Measurements from ENCODE around the gene TWIST2.

TWIST2 gene

DNA sequence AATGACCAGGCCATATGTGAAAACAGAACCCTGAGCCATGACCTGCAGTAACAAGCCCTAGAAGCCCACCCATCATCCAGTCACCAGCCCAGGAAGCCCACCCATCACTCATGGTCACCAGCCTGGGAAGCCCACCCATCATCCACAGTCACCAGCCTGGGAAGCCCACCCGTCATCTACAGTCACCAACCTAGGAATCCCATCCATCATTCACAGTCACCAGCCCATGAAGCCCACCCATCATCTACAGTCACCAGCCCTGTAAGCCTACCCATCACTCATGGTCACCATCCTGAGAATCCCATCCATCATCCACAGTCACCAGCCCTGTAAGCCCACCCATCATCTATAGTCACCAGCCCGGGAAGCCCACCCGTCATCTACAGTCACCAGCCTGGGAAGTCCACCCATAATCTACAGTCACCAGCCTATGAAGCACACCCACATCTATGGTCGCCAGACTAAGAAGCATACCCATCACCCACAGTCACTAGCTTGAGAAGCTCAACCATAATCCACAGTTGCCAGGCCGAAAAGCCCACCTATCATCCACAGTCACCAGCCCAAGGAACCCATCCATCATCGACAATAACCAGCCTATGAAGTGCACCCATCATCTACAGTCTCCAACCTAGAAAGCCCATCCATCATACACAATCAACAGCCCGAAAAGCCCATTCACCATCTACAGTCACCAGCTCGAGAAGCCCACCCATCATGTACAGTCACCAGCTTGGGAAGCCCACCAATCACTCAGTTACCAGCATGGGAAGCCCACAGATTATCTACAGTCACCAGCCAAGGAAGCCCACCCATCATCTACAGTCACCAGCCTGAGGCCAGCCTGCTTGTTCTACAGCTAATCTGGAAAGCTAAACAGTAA is 91.9 kb downstream of the TWIST2 start:
- DNase-seq (ENCODE audit: low spot score) = no peak

DNA sequence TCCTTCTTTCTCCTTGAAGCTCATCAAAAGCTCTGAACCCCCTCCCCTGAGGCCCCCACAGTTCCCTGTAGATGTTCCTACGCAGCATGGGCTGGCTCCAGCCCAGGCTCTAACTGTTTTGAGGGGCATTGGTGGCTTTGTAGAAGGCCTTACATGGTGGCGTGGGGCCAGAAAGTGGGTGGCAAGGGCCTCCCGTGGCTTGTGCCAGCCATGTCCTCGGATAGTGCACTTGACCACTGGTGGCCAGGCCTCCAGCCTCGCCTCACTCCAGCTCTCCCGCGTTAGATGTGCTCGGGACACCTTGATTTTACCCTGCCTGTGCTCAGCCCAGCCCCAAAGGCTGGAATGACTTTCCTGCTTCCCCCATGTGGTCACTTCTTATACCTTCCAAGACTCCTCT is 92.9 kb downstream of the TWIST2 start:
- DNase-seq (ENCODE audit: low spot score) = no peak

GRCh38 chr2:238941262-238941792 is 93.4 kb downstream of the TWIST2 start:
- DNase-seq (ENCODE audit: low spot score) = no peak

GRCh38 chr2:238942080-238942725 is 94.3 kb downstream of the TWIST2 start:
- no peak for DNase-seq (ENCODE audit: low spot score)

GRCh38 chr2:238942726-238943300 is 94.9 kb downstream of the TWIST2 start:
- no peak for DNase-seq (ENCODE audit: low spot score)

GRCh38 chr2:238943338-238944067 is 95.6 kb downstream of the TWIST2 start:
- no peak for DNase-seq (ENCODE audit: low spot score)

- DNase-seq (ENCODE audit: low spot score) = no peak
Measured at GRCh38 chr2:238945433-238946150, 97.7 kb downstream of the TWIST2 start.

- no peak for DNase-seq (ENCODE audit: low spot score)
Measured at GRCh38 chr2:238946318-238947242, 98.7 kb downstream of the TWIST2 start.

- DNase-seq (ENCODE audit: low spot score) = no peak
Measured at GRCh38 chr2:238947243-238947760, 99.4 kb downstream of the TWIST2 start.

GRCh38 chr2:238947920-238948710 is 100.2 kb downstream of the TWIST2 start:
- no peak for DNase-seq (ENCODE audit: low spot score)

- DNase-seq (ENCODE audit: low spot score) = no peak
Measured at GRCh38 chr2:238948765-238949641, 101.1 kb downstream of the TWIST2 start.

DNA sequence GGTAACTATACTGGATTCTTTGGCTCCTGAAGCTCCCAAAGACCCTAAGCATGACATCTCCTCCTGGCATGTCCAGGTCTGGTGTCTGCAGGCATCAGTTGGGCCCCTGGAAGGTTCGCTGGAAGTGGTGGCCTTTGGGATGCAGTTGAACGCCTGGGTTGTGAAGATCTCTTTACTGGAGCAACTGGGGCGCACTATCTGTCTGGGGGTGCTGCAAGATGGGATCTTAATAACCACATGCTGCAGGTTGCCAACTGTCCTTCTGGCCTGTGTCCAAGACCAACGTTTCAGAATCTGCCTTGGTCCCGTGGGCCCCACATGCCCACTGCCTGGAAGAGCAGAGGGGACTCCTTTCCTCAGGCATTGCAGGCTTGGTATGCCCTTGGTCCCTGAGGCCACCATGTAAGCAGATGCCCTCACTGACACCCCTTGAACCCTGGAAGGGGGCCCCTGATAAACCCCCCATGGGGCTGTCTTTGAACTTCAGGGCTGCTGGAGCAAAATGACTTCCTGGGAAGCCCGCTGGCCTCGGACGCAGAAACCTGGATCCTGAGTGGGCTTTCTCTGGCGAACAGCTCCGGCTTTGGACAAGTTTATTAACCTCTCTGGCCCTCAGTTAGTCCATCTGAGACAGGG is 101.9 kb downstream of the TWIST2 start:
- no peak for DNase-seq (ENCODE audit: low spot score)

- no peak for DNase-seq (ENCODE audit: low spot score)
Measured at GRCh38 chr2:238950551-238950950, 102.7 kb downstream of the TWIST2 start.

GRCh38 chr2:238952261-238952919 is 104.5 kb downstream of the TWIST2 start:
- no peak for DNase-seq (ENCODE audit: low spot score)

DNA sequence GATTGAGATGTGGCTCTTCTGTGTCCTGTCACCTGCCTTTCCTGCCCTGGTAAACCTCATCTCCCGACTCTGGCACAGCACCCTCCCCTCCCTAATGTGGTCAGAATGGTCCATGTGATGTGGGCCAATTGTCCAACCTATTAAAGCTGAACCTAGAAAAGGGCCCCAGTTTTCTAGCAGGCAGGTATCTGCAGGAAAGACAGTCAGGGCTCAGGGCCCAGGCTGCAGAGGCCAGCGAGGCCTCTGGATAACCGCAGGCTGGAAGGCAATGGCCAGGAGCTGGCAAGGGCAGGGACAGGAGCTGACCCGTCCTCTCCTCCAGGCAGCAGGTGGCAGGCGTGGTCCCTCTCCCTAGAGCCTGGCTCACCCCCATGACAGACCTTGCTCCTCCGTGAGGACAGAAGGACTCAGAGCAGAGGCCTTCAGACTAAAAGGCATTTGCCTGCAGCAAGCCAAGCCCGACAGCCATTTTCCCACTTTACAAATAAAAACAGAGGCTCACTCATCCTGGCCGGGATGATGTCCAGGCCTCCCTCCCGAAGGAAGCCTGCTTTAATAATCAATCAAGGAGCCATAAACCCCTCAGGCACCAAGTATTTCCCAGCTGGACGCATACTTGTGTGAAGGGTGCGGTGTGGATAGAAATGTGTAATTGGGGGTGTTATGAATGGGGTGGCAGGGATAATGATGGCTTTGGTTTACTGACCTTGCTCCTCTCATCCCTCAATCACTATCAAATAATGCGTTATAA is 107.1 kb downstream of the TWIST2 start:
- DNase-seq (ENCODE audit: low spot score) = no peak
